Left cardiac atrium (tissue), 4 donors: ENCODE data around the gene TP53I13. TPM values are rescaled to one million over a fixed set of nuclear protein-coding genes. Genes with fewer than 3 reads are reported as not detected.
A peak's percentile ranks its signal among the peaks of the same experiment; 100 is the strongest.

Experiments
- ATAC-seq, 2 donors: fragments of 200-7000 bp; cut with Tn5 transposase; one replicate each; pipeline ENCODE4 v1.9.1; 2020; ENCODE audit warnings: mild to moderate bottlenecking in 2 of 2, moderate library complexity in 2 of 2
- DNase-seq: peaks from one replicate; pipeline ENCODE4 v3.0.0-alpha.2; 2020
- intact Hi-C, 2 donors: fragments of 100-400 bp; cut with DNase I; formaldehyde crosslinking; loops; one replicate each; pipeline versions ENCODE4 v1.14.1 to v1.15.1; 2022 to 2023
- total RNA-seq, 2 donors: library from RNA; stranded (reverse); fragmentation: NEBNext Ultra II Directional; extraction: Animal tissue kit (Norgen Biotek cat#: 25700); gene quantifications; one replicate each; pipeline ENCODE4 v1.2.1, GENCODE V29; 2021
- donor health status: DM: no; HTN: yes; CAD: no.
- donor health status: DM: no; HTN: yes; CAD: no; lungs with severe emphysema.
- donor health status: DM: yes; HTN: yes; CAD: no.
- donor health status: Dilated cardiomyopathy.

The TP53I13 gene
- total RNA-seq, 2 donors from 2014 or later, result 42.0 to 48.8 TPM

- ATAC-seq, result no peak
- DNase-seq, result no peak
- intact Hi-C loops, result no loop called here
Measured at GRCh38 chr17:29607557-29608195, 39.2 kb downstream of the TP53I13 start.

- ATAC-seq (no peak), DNase-seq (no peak)
- intact Hi-C loops, result no loop called here
Measured at GRCh38 chr17:29608986-29609385, 40.5 kb downstream of the TP53I13 start.

- DNase-seq (no peak), ATAC-seq (no peak)
- intact Hi-C loops, result loop anchor here in 1 of 2 donors (10.0 kb wide), 1 partner anchor 314 kb away; no protein-coding TSS in a partner anchor
Measured at GRCh38 chr17:29610395-29610794, 41.9 kb downstream of the TP53I13 start.

GRCh38 chr17:29611351-29612093 is 43.0 kb downstream of the TP53I13 start:
- DNase-seq (no peak), ATAC-seq (no peak)
- intact Hi-C loops, result loop anchor here in 1 of 2 donors (10.0 kb wide), 1 partner anchor 313 kb away; no protein-coding TSS in a partner anchor

GRCh38 chr17:29612094-29612403 is 43.5 kb downstream of the TP53I13 start:
- DNase-seq (no peak), ATAC-seq (no peak)
- intact Hi-C loops, result loop anchor here in 1 of 2 donors (10.0 kb wide), 1 partner anchor 313 kb away; no protein-coding TSS in a partner anchor

- intact Hi-C loops, result loop anchor here in 1 of 2 donors (10.0 kb wide), 1 partner anchor 312 kb away; no protein-coding TSS in a partner anchor
- peak in 1 of 2 donors; percentile 7 for ATAC-seq
- no peak for DNase-seq
Measured at GRCh38 chr17:29612404-29613280, 44.1 kb downstream of the TP53I13 start.

GRCh38 chr17:29613352-29613837 is 44.9 kb downstream of the TP53I13 start:
- DNase-seq, result peak; percentile 96
- intact Hi-C loops, result loop anchor here in 1 of 2 donors (10.0 kb wide), 1 partner anchor 311 kb away; no protein-coding TSS in a partner anchor
- ATAC-seq, result peak; percentile 66 to 70

GRCh38 chr17:29613856-29614255 is 45.4 kb downstream of the TP53I13 start:
- no peak for DNase-seq
- intact Hi-C loops, result loop anchor here in 1 of 2 donors (10.0 kb wide), 1 partner anchor 311 kb away; no protein-coding TSS in a partner anchor
- ATAC-seq, result no peak

- ATAC-seq, result no peak
- intact Hi-C loops, result loop anchor here in 1 of 2 donors (10.0 kb wide), 1 partner anchor 310 kb away; no protein-coding TSS in a partner anchor
- DNase-seq, result no peak
Measured at GRCh38 chr17:29614349-29615047, 46.0 kb downstream of the TP53I13 start.

GRCh38 chr17:29615048-29615385 is 46.5 kb downstream of the TP53I13 start:
- ATAC-seq (no peak), DNase-seq (peak; percentile 49)
- intact Hi-C loops, result loop anchor here in 1 of 2 donors (10.0 kb wide), 1 partner anchor 310 kb away; no protein-coding TSS in a partner anchor

- DNase-seq (peak; percentile 86), ATAC-seq (peak; percentile 64 to 68)
- intact Hi-C loops, result loop anchor here in 1 of 2 donors (10.0 kb wide), 1 partner anchor 309 kb away; no protein-coding TSS in a partner anchor
Measured at GRCh38 chr17:29615492-29616299, 47.2 kb downstream of the TP53I13 start.

GRCh38 chr17:29616300-29617048 is 48.0 kb downstream of the TP53I13 start:
- DNase-seq (no peak), ATAC-seq (no peak)
- intact Hi-C loops, result loop anchor here in 1 of 2 donors (10.0 kb wide), 1 partner anchor 308 kb away; no protein-coding TSS in a partner anchor

GRCh38 chr17:29617125-29617480 is 48.6 kb downstream of the TP53I13 start:
- intact Hi-C loops, result loop anchor here in 1 of 2 donors (10.0 kb wide), 1 partner anchor 308 kb away; no protein-coding TSS in a partner anchor
- DNase-seq, result peak; percentile 84
- ATAC-seq, result peak; percentile 13 to 33

GRCh38 chr17:29617481-29618271 is 49.2 kb downstream of the TP53I13 start:
- peak; percentile 83 for DNase-seq
- ATAC-seq, result peak; percentile 7 to 18
- intact Hi-C loops, result loop anchor here in 1 of 2 donors (10.0 kb wide), 1 partner anchor 307 kb away; no protein-coding TSS in a partner anchor

GRCh38 chr17:29618272-29619065 is 50.0 kb downstream of the TP53I13 start:
- no peak for DNase-seq
- no peak for ATAC-seq
- intact Hi-C loops, result loop anchor here in 1 of 2 donors (10.0 kb wide), 1 partner anchor 306 kb away; no protein-coding TSS in a partner anchor
